HG02981 (cell line): Measurements from ENCODE around the gene FLNA.
"Not testable (repeated sequence)": the region's sequence is repeated elsewhere in the genome, so short reads cannot be mapped to it uniquely, and the experiment has no call there.

Experiments used
- ATAC-seq: cut with Tn5 transposase; IDR thresholded peaks from one replicate; pipeline ENCODE4 v1.9.1; 2021; ENCODE audit warnings: mild to moderate bottlenecking, moderate library complexity; ENCODE audit not compliant: unreplicated experiment

The FLNA gene

GRCh38 chrX:154399527-154400368 lies 25.3 kb upstream of the FLNA start:
- no peak for ATAC-seq

GRCh38 chrX:154398668-154399526 lies 24.5 kb upstream of the FLNA start:
- ATAC-seq = peak; percentile 31

GRCh38 chrX:154397888-154398667 lies 23.6 kb upstream of the FLNA start, which contains the start of gene RPL10:
RPL10 (plus strand) TSS chrX:154398377; CDS start chrX:154398520, 143 bp downstream.
- peak; percentile 77 for ATAC-seq

- ATAC-seq = peak; percentile 54
These were observed 22.8 kb upstream of the FLNA start for GRCh38 chrX:154396973-154397887.

- ATAC-seq = not testable (repeated sequence)
These were observed 21.9 kb upstream of the FLNA start for GRCh38 chrX:154396363-154396762.

- ATAC-seq = peak; percentile 65
These were observed 15.6 kb upstream of the FLNA start for GRCh38 chrX:154389812-154390747.

GRCh38 chrX:154388649-154389048 lies 14.2 kb upstream of the FLNA start:
- ATAC-seq = not testable (repeated sequence)

GRCh38 chrX:154388094-154388493 lies 13.7 kb upstream of the FLNA start:
- not testable (repeated sequence) for ATAC-seq

- no peak for ATAC-seq
These were observed 10.0 kb upstream of the FLNA start for GRCh38 chrX:154384284-154384892.

GRCh38 chrX:154383359-154384283 lies 9.2 kb upstream of the FLNA start:
- ATAC-seq = no peak

- ATAC-seq = no peak
These were observed 8.1 kb upstream of the FLNA start for GRCh38 chrX:154382483-154383069.

GRCh38 chrX:154381271-154381670 lies 6.8 kb upstream of the FLNA start:
- no peak for ATAC-seq

GRCh38 chrX:154380787-154381186 lies 6.4 kb upstream of the FLNA start:
- no peak for ATAC-seq

GRCh38 chrX:154380153-154380552 lies 5.7 kb upstream of the FLNA start:
- no peak for ATAC-seq

- no peak for ATAC-seq
These were observed 5.1 kb upstream of the FLNA start for GRCh38 chrX:154379569-154379951.

- ATAC-seq = peak; percentile 87
These were observed 4.5 kb upstream of the FLNA start, which contains the start of gene EMD for GRCh38 chrX:154378799-154379568. EMD (plus strand) TSS chrX:154379295; CDS start chrX:154379485, 190 bp downstream.
